ENCODE data around the gene OSBPL6.
"Not testable (repeated sequence)": the region's sequence is repeated elsewhere in the genome, so short reads cannot be mapped to it uniquely, and the experiment has no call there.

The OSBPL6 gene

GRCh38 chr2:178322068-178322467 is 127.8 kb downstream of the OSBPL6 start:
- TF ChIP-seq, protein P1, sequence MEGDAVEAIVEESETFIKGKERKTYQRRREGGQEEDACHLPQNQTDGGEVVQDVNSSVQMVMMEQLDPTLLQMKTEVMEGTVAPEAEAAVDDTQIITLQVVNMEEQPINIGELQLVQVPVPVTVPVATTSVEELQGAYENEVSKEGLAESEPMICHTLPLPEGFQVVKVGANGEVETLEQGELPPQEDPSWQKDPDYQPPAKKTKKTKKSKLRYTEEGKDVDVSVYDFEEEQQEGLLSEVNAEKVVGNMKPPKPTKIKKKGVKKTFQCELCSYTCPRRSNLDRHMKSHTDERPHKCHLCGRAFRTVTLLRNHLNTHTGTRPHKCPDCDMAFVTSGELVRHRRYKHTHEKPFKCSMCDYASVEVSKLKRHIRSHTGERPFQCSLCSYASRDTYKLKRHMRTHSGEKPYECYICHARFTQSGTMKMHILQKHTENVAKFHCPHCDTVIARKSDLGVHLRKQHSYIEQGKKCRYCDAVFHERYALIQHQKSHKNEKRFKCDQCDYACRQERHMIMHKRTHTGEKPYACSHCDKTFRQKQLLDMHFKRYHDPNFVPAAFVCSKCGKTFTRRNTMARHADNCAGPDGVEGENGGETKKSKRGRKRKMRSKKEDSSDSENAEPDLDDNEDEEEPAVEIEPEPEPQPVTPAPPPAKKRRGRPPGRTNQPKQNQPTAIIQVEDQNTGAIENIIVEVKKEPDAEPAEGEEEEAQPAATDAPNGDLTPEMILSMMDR (IDR thresholded peaks at IDR 0.05; ENCODE audit: borderline replicate concordance, insufficient read depth, low read depth, low read length) = no peak
- H3K4me3 ChIP-seq (ENCODE audit: low read depth, low read length) = no peak overlapping the region

DNA sequence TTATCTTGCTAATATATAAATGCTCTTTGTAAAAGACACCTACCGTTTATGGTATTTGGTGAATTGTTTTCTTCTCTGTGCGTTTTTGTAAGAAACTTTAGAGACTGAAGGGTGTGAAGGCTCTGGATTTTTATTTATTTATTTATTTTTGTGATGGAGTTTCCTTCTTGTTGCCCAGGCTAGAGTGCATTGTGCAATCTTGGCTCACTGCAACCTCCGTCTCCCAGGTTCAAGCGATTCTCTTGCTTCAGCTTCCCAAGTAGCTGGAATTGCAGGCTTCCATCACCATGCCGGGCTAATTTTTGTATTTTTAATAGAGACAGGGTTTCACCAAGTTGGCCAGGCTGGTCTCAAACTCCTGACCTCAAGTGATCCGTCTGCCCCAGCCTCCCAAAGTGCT is 129.0 kb downstream of the OSBPL6 start:
- H3K4me3 ChIP-seq (ENCODE audit: low read depth, low read length) = not testable (repeated sequence)

GRCh38 chr2:178324077-178324476 is 129.8 kb downstream of the OSBPL6 start:
- TF ChIP-seq, protein P1 (IDR thresholded peaks at IDR 0.05; ENCODE audit: borderline replicate concordance, insufficient read depth, low read depth, low read length) = no peak

GRCh38 chr2:178325268-178325667 is 131.0 kb downstream of the OSBPL6 start:
- no peak overlapping the region for H3K4me3 ChIP-seq (ENCODE audit: low read depth, low read length)
- TF ChIP-seq, protein P1 (IDR thresholded peaks at IDR 0.05; ENCODE audit: borderline replicate concordance, insufficient read depth, low read depth, low read length) = no peak

More at GRCh38 chr2:178324077-178324476, 129.8 kb downstream of the OSBPL6 start:
- H3K4me3 ChIP-seq (ENCODE audit: low read depth, low read length) = no peak overlapping the region

GRCh38 chr2:178327516-178327915 is 133.2 kb downstream of the OSBPL6 start:
- TF ChIP-seq, protein P1 (IDR thresholded peaks at IDR 0.05; ENCODE audit: borderline replicate concordance, insufficient read depth, low read depth, low read length) = no peak
- H3K4me3 ChIP-seq (ENCODE audit: low read depth, low read length) = no peak overlapping the region

GRCh38 chr2:178328037-178328436 is 133.7 kb downstream of the OSBPL6 start:
- TF ChIP-seq, protein P1 (IDR thresholded peaks at IDR 0.05; ENCODE audit: borderline replicate concordance, insufficient read depth, low read depth, low read length) = no peak
- no peak overlapping the region for H3K4me3 ChIP-seq (ENCODE audit: low read depth, low read length)

DNA sequence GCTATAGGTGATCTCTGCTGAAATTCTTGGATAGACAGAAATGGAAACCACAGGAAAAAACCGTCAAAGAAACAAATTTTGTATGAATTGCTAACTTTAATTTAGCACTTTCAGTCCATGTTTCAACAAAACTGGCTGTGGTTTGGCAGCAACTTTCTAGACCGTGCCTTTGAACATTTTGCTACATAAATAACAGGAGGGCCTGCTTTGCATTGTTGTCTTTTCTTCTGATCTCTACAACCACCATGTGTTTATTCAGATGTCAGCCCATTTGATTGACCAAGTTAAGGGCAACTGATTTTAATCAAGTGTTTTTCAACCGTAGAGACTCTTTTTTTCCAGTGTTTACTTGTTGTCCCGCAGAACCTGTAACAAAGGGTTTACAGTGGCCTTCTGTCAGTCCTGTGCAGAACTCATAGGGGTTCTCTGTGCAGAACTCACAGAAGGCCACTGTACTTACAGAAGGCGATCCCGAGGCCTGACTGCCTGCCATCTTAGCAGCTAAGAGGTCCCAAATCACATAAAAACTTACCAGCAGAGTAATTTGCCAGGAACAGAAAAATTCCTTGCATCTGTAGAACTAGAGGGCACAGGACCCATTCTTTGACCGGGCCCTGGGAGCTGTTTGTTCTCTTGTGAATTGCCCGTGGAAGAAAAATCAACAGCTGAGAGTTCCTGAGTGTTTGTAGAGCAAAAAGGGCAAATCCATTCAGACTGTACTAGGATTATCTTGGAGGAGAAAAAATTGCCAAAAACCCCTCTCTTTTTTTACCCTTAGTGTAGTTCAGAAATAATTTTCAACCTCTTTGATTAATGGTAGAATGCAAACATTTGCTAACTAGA is 136.1 kb downstream of the OSBPL6 start:
- H3K4me3 ChIP-seq (ENCODE audit: low read depth, low read length) = no peak overlapping the region
- TF ChIP-seq, protein P1 (IDR thresholded peaks at IDR 0.05; ENCODE audit: borderline replicate concordance, insufficient read depth, low read depth, low read length) = no peak
